ENCODE measurements around the gene C19orf67.

C19orf67 gene

GRCh38 chr19:14085309-14085995 is at the start of gene C19orf67:
TSS of gene C19orf67 (minus strand) at chr19:14085783. CDS start at chr19:14085627, 156 bp downstream.
- TF ChIP-seq CTCF (IDR thresholded peaks at IDR 0.05), result no peak

DNA sequence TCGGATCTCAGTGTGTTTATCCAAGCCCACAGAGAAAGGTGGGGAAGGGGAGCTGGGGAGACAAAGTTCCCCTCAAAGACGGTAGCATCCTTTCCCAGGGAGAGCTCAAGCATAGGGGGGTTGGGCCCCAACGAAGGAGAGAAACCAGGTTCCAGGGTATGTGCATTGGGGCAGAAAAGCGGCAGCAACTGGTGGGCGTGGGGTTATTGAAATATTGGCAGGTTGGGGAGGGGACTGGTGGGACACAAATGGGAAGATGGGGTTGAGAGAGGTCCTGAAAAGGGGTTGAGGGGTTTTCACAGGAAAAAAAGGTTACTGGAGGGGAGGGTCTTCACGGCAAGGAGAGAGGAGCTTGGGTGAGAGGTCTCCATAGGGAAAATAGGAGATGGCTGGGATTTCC is 49.8 kb upstream of the C19orf67 start:
- no peak for TF ChIP-seq CTCF (IDR thresholded peaks at IDR 0.05)

DNA sequence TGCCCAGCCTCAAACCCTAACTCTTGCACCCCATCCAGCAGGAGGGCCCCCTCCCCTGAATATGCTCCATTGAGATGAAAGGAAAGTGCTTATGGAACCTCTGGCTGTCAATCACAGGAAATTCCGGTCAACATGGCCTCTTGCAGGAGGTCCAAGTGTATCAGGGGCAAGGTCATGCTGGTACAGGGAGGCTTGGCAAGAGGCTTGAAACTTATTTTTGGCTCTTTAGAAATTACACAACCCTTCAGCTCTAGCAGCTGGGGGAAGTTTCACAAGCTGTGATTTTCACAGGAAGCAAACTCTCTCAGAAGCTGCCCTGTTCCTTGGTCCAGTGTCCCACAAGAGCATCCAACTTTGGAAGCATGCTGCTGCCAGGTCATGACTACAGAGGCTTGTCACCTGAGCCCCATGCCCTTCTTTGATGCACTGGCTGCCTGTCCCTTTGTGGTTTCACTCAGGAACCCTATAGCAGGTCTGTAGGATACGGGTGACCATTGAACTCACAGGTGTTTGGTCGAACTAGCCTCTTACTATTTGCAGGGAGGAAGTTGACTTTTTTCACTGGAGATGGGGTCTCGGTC is 42.4 kb upstream of the C19orf67 start:
- no peak for TF ChIP-seq CTCF (IDR thresholded peaks at IDR 0.05)

DNA sequence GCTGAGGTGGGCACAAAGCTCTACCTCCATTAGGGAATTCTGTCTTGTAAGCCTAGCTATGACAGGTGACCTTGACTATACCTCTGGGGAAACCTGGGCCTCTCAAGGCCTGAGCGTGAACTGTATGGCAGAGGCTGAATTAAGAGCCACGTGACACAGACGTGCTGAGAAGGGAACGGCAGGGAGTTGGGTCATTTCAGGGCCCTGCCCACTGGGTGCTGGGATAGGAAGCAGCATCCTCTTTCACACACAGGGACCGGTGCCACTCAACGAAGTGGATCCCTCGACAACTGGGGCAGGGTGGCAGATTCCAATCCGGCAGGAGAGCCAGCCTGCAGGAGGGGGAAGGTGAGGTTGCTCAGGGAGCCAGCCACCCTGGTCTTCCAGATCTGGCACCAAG is 41.6 kb upstream of the C19orf67 start:
- no peak for TF ChIP-seq CTCF (IDR thresholded peaks at IDR 0.05)

GRCh38 chr19:14122924-14123323 is 37.3 kb upstream of the C19orf67 start:
- TF ChIP-seq CTCF (IDR thresholded peaks at IDR 0.05), result no peak

DNA sequence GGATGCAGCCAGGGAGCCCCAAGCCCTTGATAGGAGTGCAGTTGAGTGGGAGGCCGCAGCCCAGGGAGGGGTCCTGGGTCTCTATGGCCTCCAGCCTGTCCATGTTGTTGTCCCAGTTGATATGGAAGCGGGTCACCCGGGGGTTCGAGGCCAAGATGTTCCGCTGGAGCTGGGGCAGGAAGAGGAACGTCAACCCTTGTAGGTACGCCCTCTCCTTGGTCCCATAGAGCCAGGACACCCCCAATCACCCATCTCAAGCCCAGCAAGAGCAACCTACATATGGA is 34.9 kb upstream of the C19orf67 start:
- no peak for TF ChIP-seq CTCF (IDR thresholded peaks at IDR 0.05)

- TF ChIP-seq CTCF (IDR thresholded peaks at IDR 0.05), result no peak
Observed at GRCh38 chr19:14119644-14120496, 34.3 kb upstream of the C19orf67 start.

Data from LNCAP (cell line).